ENCODE measurements around the gene CLNS1A.
"Not testable (repeated sequence)": the region's sequence is repeated elsewhere in the genome, so short reads cannot be mapped to it uniquely, and the experiment has no call there.

Gene CLNS1A

GRCh38 chr11:77589181-77589520, 48.4 kb downstream of the CLNS1A start:
- in situ Hi-C loops (cut with MboI; ENCODE audit: low pct_unique_long_range_greater_than_20kb, low sequenced_read_pairs, unreplicated experiment) = no loop called here
- TF ChIP-seq, protein P1, sequence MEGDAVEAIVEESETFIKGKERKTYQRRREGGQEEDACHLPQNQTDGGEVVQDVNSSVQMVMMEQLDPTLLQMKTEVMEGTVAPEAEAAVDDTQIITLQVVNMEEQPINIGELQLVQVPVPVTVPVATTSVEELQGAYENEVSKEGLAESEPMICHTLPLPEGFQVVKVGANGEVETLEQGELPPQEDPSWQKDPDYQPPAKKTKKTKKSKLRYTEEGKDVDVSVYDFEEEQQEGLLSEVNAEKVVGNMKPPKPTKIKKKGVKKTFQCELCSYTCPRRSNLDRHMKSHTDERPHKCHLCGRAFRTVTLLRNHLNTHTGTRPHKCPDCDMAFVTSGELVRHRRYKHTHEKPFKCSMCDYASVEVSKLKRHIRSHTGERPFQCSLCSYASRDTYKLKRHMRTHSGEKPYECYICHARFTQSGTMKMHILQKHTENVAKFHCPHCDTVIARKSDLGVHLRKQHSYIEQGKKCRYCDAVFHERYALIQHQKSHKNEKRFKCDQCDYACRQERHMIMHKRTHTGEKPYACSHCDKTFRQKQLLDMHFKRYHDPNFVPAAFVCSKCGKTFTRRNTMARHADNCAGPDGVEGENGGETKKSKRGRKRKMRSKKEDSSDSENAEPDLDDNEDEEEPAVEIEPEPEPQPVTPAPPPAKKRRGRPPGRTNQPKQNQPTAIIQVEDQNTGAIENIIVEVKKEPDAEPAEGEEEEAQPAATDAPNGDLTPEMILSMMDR (IDR thresholded peaks at IDR 0.05; ENCODE audit: extremely low read depth, insufficient read depth, missing control alignments) = no peak

DNA sequence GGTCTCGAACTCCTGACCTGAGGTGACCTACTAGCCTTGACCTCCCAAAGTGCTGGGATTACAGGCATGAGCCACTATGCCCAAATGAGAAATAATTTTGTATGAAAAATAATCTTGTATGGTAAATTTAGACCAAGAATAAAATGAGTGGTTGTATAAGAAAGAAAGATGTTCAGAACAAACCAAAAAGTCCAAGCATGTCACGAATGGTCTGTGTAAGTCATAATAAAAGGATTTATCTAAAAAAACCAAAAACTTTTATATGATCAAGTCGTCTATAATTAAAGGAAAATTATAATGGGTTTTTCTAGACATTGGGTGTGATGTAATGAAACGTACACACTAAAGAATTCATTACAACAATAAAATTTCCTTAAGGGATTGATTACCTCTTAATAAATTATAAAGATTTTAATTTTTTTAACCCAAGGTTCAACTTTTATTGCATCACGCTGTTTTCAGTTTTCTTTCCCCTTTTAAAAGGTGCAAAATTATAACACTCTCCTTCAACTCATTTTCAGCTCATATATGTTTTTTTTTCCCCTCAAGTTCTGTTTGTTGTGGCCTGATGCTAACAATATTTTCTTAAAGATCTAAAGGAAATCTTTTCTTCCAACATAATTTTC, 56.8 kb downstream of the CLNS1A start:
- DNase-seq (ENCODE audit: low spot score) = no peak
- in situ Hi-C loops (cut with MboI; ENCODE audit: low pct_unique_long_range_greater_than_20kb, low sequenced_read_pairs, unreplicated experiment) = no loop called here

More at GRCh38 chr11:77589181-77589520, 48.4 kb downstream of the CLNS1A start:
- no peak for DNase-seq (ENCODE audit: low spot score)

DNA sequence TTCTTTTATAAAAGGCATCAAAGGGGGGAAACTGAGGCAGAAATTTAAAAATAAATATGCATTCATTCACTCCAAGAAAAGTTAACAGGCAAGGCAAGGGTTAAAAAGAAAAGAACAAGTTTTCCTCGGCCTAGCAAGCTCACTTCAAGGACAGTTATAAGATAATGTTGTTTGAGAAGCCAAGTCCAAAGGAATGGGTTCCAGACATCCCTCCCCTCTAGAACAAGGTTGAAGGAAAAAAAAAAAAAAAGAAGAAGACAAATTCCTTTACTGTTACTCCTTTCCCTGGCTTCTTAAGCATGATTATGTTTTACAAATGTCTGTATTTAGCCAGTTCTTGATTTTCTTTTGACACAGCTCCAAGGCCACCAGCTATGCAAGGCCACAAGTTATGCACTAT, 62.2 kb downstream of the CLNS1A start:
- in situ Hi-C loops (cut with MboI; ENCODE audit: low pct_unique_long_range_greater_than_20kb, low sequenced_read_pairs, unreplicated experiment); DNase-seq (ENCODE audit: low spot score): not testable (repeated sequence)

More for the DNA sequence above, 56.8 kb downstream of the CLNS1A start:
- TF ChIP-seq, protein P1 (IDR thresholded peaks at IDR 0.05; ENCODE audit: extremely low read depth, insufficient read depth, missing control alignments) = no peak

- DNase-seq (ENCODE audit: low spot score); in situ Hi-C loops (cut with MboI; ENCODE audit: low pct_unique_long_range_greater_than_20kb, low sequenced_read_pairs, unreplicated experiment): not testable (repeated sequence)
These were observed 66.7 kb downstream of the CLNS1A start for GRCh38 chr11:77570896-77571295.

DNA sequence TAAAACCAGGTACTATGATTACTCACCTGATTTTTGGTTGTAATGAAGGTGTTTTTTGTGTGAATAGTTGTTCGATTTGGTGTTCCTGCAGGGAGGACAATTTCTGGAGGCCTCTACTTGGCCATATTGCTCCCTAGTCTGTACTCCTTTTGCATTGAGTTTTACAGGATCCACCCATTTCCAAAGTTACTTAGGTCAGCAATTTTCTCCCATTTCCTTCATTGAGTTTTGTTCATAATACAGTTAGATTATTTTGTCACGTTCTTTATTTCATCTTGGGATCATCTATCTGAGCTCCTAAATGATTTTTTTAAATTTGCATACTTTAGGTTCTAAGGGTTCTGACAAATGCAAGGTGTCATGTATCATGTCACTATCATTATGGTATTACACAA, 67.9 kb downstream of the CLNS1A start:
- no peak for DNase-seq (ENCODE audit: low spot score)
- TF ChIP-seq, protein P1 (IDR thresholded peaks at IDR 0.05; ENCODE audit: extremely low read depth, insufficient read depth, missing control alignments) = no peak
- in situ Hi-C loops (cut with MboI; ENCODE audit: low pct_unique_long_range_greater_than_20kb, low sequenced_read_pairs, unreplicated experiment) = no loop called here

GRCh38 chr11:77568916-77569675, 68.5 kb downstream of the CLNS1A start:
- TF ChIP-seq, protein P1 (IDR thresholded peaks at IDR 0.05; ENCODE audit: extremely low read depth, insufficient read depth, missing control alignments) = no peak
- in situ Hi-C loops (cut with MboI; ENCODE audit: low pct_unique_long_range_greater_than_20kb, low sequenced_read_pairs, unreplicated experiment) = no loop called here
- no peak for DNase-seq (ENCODE audit: low spot score)

DNA sequence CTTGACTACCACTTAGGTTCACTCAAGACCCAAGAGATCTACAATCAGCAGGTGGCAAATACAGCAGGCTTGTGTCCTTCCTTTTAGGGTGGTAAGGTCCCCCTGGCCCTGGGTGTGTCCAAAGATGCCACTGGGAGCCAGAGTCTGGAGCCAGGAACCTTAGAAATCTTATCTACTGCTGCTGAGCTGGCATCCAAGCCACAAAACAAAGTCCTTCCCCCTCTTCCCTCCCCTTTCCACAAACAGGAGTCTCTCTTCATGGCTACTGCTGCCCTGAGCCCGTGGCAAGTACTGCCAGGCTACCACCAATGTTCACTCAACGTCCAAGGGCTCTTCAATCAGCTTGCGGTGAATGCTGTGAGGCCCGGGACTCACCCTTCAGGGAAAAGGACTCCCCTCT, 69.3 kb downstream of the CLNS1A start:
- in situ Hi-C loops (cut with MboI; ENCODE audit: low pct_unique_long_range_greater_than_20kb, low sequenced_read_pairs, unreplicated experiment) = no loop called here
- no peak for DNase-seq (ENCODE audit: low spot score)
- TF ChIP-seq, protein P1 (IDR thresholded peaks at IDR 0.05; ENCODE audit: extremely low read depth, insufficient read depth, missing control alignments) = no peak

All from GM13977 (cell line).